Endothelial cell of umbilical vein (primary cell): ENCODE measurements around the gene KRTAP4-12. TPM values are rescaled to one million over a fixed set of nuclear protein-coding genes. Genes with fewer than 3 reads are reported as not detected.

Experiments
- BruUV-seq: library from RNA; stranded (reverse); fragments of 400-500 nt; replicated peaks from 2 replicates; lab custom pipeline; 2021; lab: Mats Ljungman, UMichigan
- CTCF ChIA-PET: fragments of 300-600, 350-600 bp; sonication (Branson Sonifier 250); formaldehyde crosslinking; loops from one replicate; lab custom pipeline; 2021; ENCODE audit warnings: antibody characterized with exemption, inconsistent platforms; lab: Charles Lee
- POLR2A ChIA-PET: fragments of 300-600, 350-600 bp; sonication (Branson Sonifier 250); formaldehyde crosslinking; loops from one replicate; lab custom pipeline; 2021; ENCODE audit warnings: antibody characterized with exemption, inconsistent platforms; lab: Charles Lee
- DNase-seq: peaks from one replicate; pipeline ENCODE4 v3.0.0-alpha.2; 2011; ENCODE audit warnings: low read depth, low spot score
- FAIRE-seq: peaks from 2 replicates; lab custom pipeline; 2011; peaks lifted over from hg19 to GRCh38; lab: Jason Lieb, UNC
- H2AFZ ChIP-seq: 2 replicates; pipeline ENCODE4 v1.6.0; 2012; ENCODE audit warnings: low read depth, low read length, control low read depth, inconsistent platforms
- H3K27ac ChIP-seq: 2 replicates; pipeline ENCODE4 v1.5.1; 2011; ENCODE audit warnings: low read depth, mild to moderate bottlenecking, control low read depth, low read length, moderate library complexity; ENCODE audit not compliant: insufficient read depth
- H3K27me3 ChIP-seq, 2 experiments: 2 replicates each; pipeline versions ENCODE4 v1.6.0 to v1.6.1; 2011; ENCODE audit warnings: low read length in 2 of 2, mixed read lengths in 1 of 2; ENCODE audit not compliant: control insufficient read depth in 2 of 2, insufficient read depth in 2 of 2
- H3K36me3 ChIP-seq, 2 experiments: 2 replicates in 1 of 2; 3 replicates in 1 of 2; pipeline ENCODE4 v1.5.1; 2011; ENCODE audit warnings: low read length in 2 of 2, mild to moderate bottlenecking in 1 of 2, moderate library complexity in 1 of 2; ENCODE audit not compliant: control insufficient read depth in 2 of 2, insufficient read depth in 2 of 2; ENCODE audit errors: extremely low read depth in 1 of 2
- H3K4me1 ChIP-seq: 3 replicates; pipeline ENCODE4 v1.5.1; 2011; ENCODE audit warnings: mild to moderate bottlenecking, low read length; ENCODE audit not compliant: control insufficient read depth, insufficient read depth; ENCODE audit errors: extremely low read depth
- H3K4me2 ChIP-seq: 2 replicates; pipeline ENCODE4 v1.6.1; 2011; ENCODE audit warnings: low read length, control low read depth, mixed read lengths; ENCODE audit not compliant: insufficient read depth
- H3K4me3 ChIP-seq, 3 experiments: fragments of 200-600 bp in 1 of 3; sonication (generic), shearing (Covaris generic) in 1 of 3; replicated peaks in 1 of 3; 2 replicates each; pipeline ENCODE4 v1.5.1; 2011 to 2016; ENCODE audit warnings: control low read depth in 3 of 3, low read length in 3 of 3, mild to moderate bottlenecking in 2 of 3, inconsistent platforms in 1 of 3, low read depth in 1 of 3, moderate library complexity in 1 of 3; ENCODE audit not compliant: insufficient read depth in 1 of 3
- H3K79me2 ChIP-seq: 2 replicates; pipeline ENCODE4 v1.6.0; 2012; ENCODE audit warnings: low read length, inconsistent platforms; ENCODE audit not compliant: control insufficient read depth, insufficient read depth
- H3K9ac ChIP-seq: replicated peaks from 2 replicates; pipeline ENCODE3; 2011; ENCODE audit warnings: low read length, control low read depth; ENCODE audit not compliant: insufficient read depth; ENCODE audit errors: extremely low read depth
- H3K9me1 ChIP-seq: replicated peaks from 3 replicates; pipeline ENCODE4 v1.6.0; 2011; ENCODE audit warnings: mild to moderate bottlenecking, low read length; ENCODE audit not compliant: control insufficient read depth, insufficient read depth; ENCODE audit errors: extremely low read depth
- H3K9me3 ChIP-seq: replicated peaks from 2 replicates; pipeline ENCODE4 v1.5.1; 2012; ENCODE audit warnings: low read length, inconsistent platforms; ENCODE audit not compliant: control insufficient read depth, insufficient read depth
- H4K20me1 ChIP-seq: replicated peaks from 2 replicates; pipeline ENCODE3; 2011; ENCODE audit warnings: mild to moderate bottlenecking, low read length; ENCODE audit not compliant: control insufficient read depth, insufficient read depth; ENCODE audit errors: extremely low read depth
- CTCF ChIP-seq, 2 donors: IDR thresholded peaks; 1 replicate in 1 of 2; 2 replicates in 1 of 2; pipeline ENCODE4 v1.5.1; 2011; ENCODE audit warnings: low read length in 2 of 2, mild to moderate bottlenecking in 2 of 2, moderate library complexity in 2 of 2, control low read depth in 1 of 2, inconsistent platforms in 1 of 2, low read depth in 1 of 2; ENCODE audit not compliant: insufficient read depth in 1 of 2; ENCODE audit errors: extremely low read depth in 1 of 2
- EZH2 ChIP-seq: IDR thresholded peaks from 2 replicates; pipeline ENCODE4 v1.6.1; 2012; ENCODE audit warnings: borderline replicate concordance, low read depth, mild to moderate bottlenecking, moderate library complexity, low read length, inconsistent platforms; ENCODE audit not compliant: severe bottlenecking
- FOS ChIP-seq: IDR thresholded peaks from 2 replicates; pipeline ENCODE4 v1.6.1; 2011; ENCODE audit warnings: mild to moderate bottlenecking, low read length, moderate library complexity, borderline replicate concordance; ENCODE audit not compliant: insufficient read depth
- GATA2 ChIP-seq: IDR thresholded peaks from 2 replicates; pipeline ENCODE4 v1.7.0; 2011; ENCODE audit warnings: low read depth, mild to moderate bottlenecking, moderate library complexity, mixed read lengths, low read length; ENCODE audit not compliant: insufficient read length, insufficient read depth
- JUN ChIP-seq: IDR thresholded peaks from 2 replicates; pipeline ENCODE4 v1.6.1; 2011; ENCODE audit warnings: borderline replicate concordance, low read depth; ENCODE audit not compliant: insufficient read length, insufficient read depth
- MYC ChIP-seq: IDR thresholded peaks from one replicate; pipeline ENCODE4 v1.6.1; 2011; ENCODE audit warnings: mild to moderate bottlenecking, low read depth, low read length
- POLR2A ChIP-seq: IDR thresholded peaks from 2 replicates; pipeline ENCODE4 v1.6.1; 2012; ENCODE audit warnings: low read depth, mild to moderate bottlenecking, control low read depth, low read length
- POLR2AphosphoS5 ChIP-seq: IDR thresholded peaks from 2 replicates; pipeline ENCODE4 v1.6.1; 2012; ENCODE audit warnings: low read depth, mild to moderate bottlenecking, control low read depth, low read length, moderate library complexity; ENCODE audit not compliant: insufficient read depth
- dilution Hi-C: fragments of 300-500 bp; cut with MboI; formaldehyde crosslinking; loops from one replicate; pipeline ENCODE4 v1.15.0; 2019; ENCODE audit warnings: low sequenced_read_pairs; ENCODE audit not compliant: extremely low pct_ligation_motif_present
- intact Hi-C: fragments of 100-400 bp; cut with micrococcal nuclease; formaldehyde crosslinking; loops from one replicate; pipeline ENCODE4 v1.10.0; 2022
- polyA plus RNA-seq, 4 experiments: library from polyadenylated mRNA; depleted of rRNA in 3 of 4; stranded (reverse) in 3 of 4; unstranded in 1 of 4; fragments of >200 nt; gene quantifications; 2 replicates each; pipeline versions ENCODE4 v1.2.1 to v1.2.3, GENCODE V29; 2011 to 2012; ENCODE audit warnings: missing spikeins in 1 of 4
- total RNA-seq: library from RNA; stranded (reverse); gene quantifications from 2 replicates; pipeline ENCODE4 v1.2.3, GENCODE V29; 2021
- TF ChIP-seq, protein P1 (sequence below): IDR thresholded peaks from 2 replicates; pipeline ENCODE4 v1.6.1; 2011; ENCODE audit not compliant: insufficient read depth, insufficient read length

The KRTAP4-12 gene
- total and polyA plus RNA-seq, 2 donors (not counting 3 experiments of a cell fraction or from before 2014, with no cell fraction given), result not detected

GRCh38 chr17:41150026-41150425 lies 26.0 kb upstream of the KRTAP4-12 start:
- no TSS peak for BruUV-seq
- no peak overlapping the region for H2AFZ ChIP-seq
- intact Hi-C loops, result no loop called here
- no peaks in the 10 kb centered on the region for H4K20me1 ChIP-seq
- TF ChIP-seq, protein P1, sequence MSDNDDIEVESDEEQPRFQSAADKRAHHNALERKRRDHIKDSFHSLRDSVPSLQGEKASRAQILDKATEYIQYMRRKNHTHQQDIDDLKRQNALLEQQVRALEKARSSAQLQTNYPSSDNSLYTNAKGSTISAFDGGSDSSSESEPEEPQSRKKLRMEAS, result no peak
- TF ChIP-seq FOS (no peak), CTCF (IDR thresholded peaks at IDR 0.05; ENCODE audit: extremely low read depth in 1 of 2, insufficient read depth in 1 of 2, low read depth in 1 of 2, low read length in 2 of 2) (no peak), POLR2AphosphoS5 (no peak), EZH2 (no peak), POLR2A (no peak), MYC (no peak), JUN (no peak), GATA2 (no peak)
- ChIA-PET POLR2A (no interaction called here), CTCF (no interaction called here)
- no peaks in the 10 kb centered on the region for H3K4me1 ChIP-seq
- H3K9ac ChIP-seq, result no peak overlapping the region
- H3K27ac ChIP-seq, result no peak overlapping the region
- H3K79me2 ChIP-seq, result no peaks in the 10 kb centered on the region
- H3K9me1 ChIP-seq, result no peaks in the 10 kb centered on the region
- H3K36me3 ChIP-seq, result no peaks in the 10 kb centered on the region
- no peak for FAIRE-seq
- H3K27me3 ChIP-seq, result no peaks in the 10 kb centered on the region
- dilution Hi-C loops, result no loop called here
- H3K4me3 ChIP-seq, result no peak overlapping the region
- H3K4me2 ChIP-seq, result no peak overlapping the region
- DNase-seq, result no peak
- no peaks in the 10 kb centered on the region for H3K9me3 ChIP-seq
